SK-N-SH treated with all-trans-retinoic acid at 6 μM for 48 hours (cell line): ENCODE data around the gene CELSR3.

Source experiments
- ATAC-seq: fragments of 200-7000 bp; cut with Tn5 transposase; 3 replicates; pipeline ENCODE4 v1.9.1; 2020; ENCODE audit warnings: mild to moderate bottlenecking, moderate library complexity
- ARNTL ChIP-seq: fragments of 450-650 bp; formaldehyde crosslinking; IDR thresholded peaks from 2 replicates; pipeline ENCODE4 v1.5.0; 2020; ENCODE audit warnings: low read depth, mild to moderate bottlenecking, moderate library complexity, borderline replicate concordance
- BACH2 ChIP-seq: fragments of 250-450 bp; sonication (Bioruptor Pico); IDR thresholded peaks from 2 replicates; pipeline ENCODE4 v1.9.0; 2021; ENCODE audit warnings: mild to moderate bottlenecking, borderline replicate concordance
- CREB5 ChIP-seq: fragments of 250-450 bp; sonication (Bioruptor Pico); IDR thresholded peaks from 2 replicates; pipeline ENCODE4 v1.5.1; 2020; ENCODE audit warnings: low read depth, mild to moderate bottlenecking, moderate library complexity
- CSDC2 ChIP-seq: fragments of 250-450 bp; sonication (Bioruptor Pico); IDR thresholded peaks from 2 replicates; pipeline ENCODE4 v1.5.0; 2020; ENCODE audit warnings: mild to moderate bottlenecking, moderate library complexity
- CSRNP3 ChIP-seq: fragments of 250-450 bp; sonication (Bioruptor Pico); IDR thresholded peaks from 2 replicates; pipeline ENCODE4 v1.5.1; 2021; ENCODE audit warnings: mild to moderate bottlenecking, moderate library complexity
- ESRRG ChIP-seq: fragments of 250-450 bp; sonication (Bioruptor Pico); IDR thresholded peaks from 2 replicates; pipeline ENCODE4 v1.6.1; 2021; ENCODE audit warnings: mild to moderate bottlenecking
- GLIS3 ChIP-seq: fragments of 250-450 bp; sonication (Bioruptor Pico); IDR thresholded peaks from 2 replicates; pipeline ENCODE4 v1.5.0; 2020; ENCODE audit warnings: mild to moderate bottlenecking, moderate library complexity
- ISL1 ChIP-seq: fragments of 250-450 bp; sonication (Bioruptor Pico); IDR thresholded peaks from 2 replicates; pipeline ENCODE4 v2.1.2; 2022; ENCODE audit warnings: mild to moderate bottlenecking, moderate library complexity
- OSR1 ChIP-seq: fragments of 250-450 bp; sonication (Bioruptor Pico); IDR thresholded peaks from 2 replicates; pipeline ENCODE4 v1.8.0; 2022; ENCODE audit warnings: moderate library complexity, mild to moderate bottlenecking, inconsistent platforms
- PATZ1 ChIP-seq: fragments of 250-450 bp; sonication (Bioruptor Pico); IDR thresholded peaks from 2 replicates; pipeline ENCODE4 v1.8.0; 2020; ENCODE audit warnings: mild to moderate bottlenecking, moderate library complexity, borderline replicate concordance
- POU6F1 ChIP-seq: fragments of 250-450 bp; sonication (Bioruptor Pico); IDR thresholded peaks from 2 replicates; pipeline ENCODE4 v1.8.0; 2021; ENCODE audit warnings: low read depth, mild to moderate bottlenecking, moderate library complexity, borderline replicate concordance
- PPARA ChIP-seq: fragments of 250-450 bp; sonication (Bioruptor Pico); IDR thresholded peaks from 2 replicates; pipeline ENCODE4 v1.5.0; 2020; ENCODE audit warnings: mild to moderate bottlenecking, borderline replicate concordance
- SNAI2 ChIP-seq: fragments of 250-450 bp; sonication (Bioruptor Pico); IDR thresholded peaks from 2 replicates; pipeline ENCODE4 v1.5.0; 2020; ENCODE audit warnings: mild to moderate bottlenecking, moderate library complexity
- TCF4 ChIP-seq: fragments of 250-450 bp; sonication (Bioruptor Pico); IDR thresholded peaks from 2 replicates; pipeline ENCODE4 v1.8.0; 2021; ENCODE audit warnings: mild to moderate bottlenecking, moderate library complexity, borderline replicate concordance
- TOX ChIP-seq: fragments of 250-450 bp; sonication (Bioruptor Pico); IDR thresholded peaks from 2 replicates; pipeline ENCODE4 v1.8.0; 2021; ENCODE audit warnings: mild to moderate bottlenecking, moderate library complexity, borderline replicate concordance
- TSHZ2 ChIP-seq: fragments of 250-450 bp; sonication (Bioruptor Pico); IDR thresholded peaks from 2 replicates; pipeline ENCODE4 v1.5.0; 2020; ENCODE audit warnings: mild to moderate bottlenecking, moderate library complexity
- ZC3H10 ChIP-seq: fragments of 250-450 bp; sonication (Bioruptor Pico); IDR thresholded peaks from 2 replicates; pipeline ENCODE4 v1.5.1; 2021; ENCODE audit warnings: mild to moderate bottlenecking, moderate library complexity
- ZFP3 ChIP-seq: fragments of 250-450 bp; sonication (Bioruptor Pico); IDR thresholded peaks from 2 replicates; pipeline ENCODE4 v1.5.0; 2020; ENCODE audit warnings: mild to moderate bottlenecking, moderate library complexity
- ZFP30 ChIP-seq: fragments of 450-650 bp; formaldehyde crosslinking; IDR thresholded peaks from 2 replicates; pipeline ENCODE4 v1.5.0; 2022; ENCODE audit warnings: mild to moderate bottlenecking, moderate library complexity
- ZNF70 ChIP-seq: fragments of 450-650 bp; formaldehyde crosslinking; IDR thresholded peaks from 2 replicates; pipeline ENCODE4 v1.5.0; 2020; ENCODE audit warnings: mild to moderate bottlenecking, moderate library complexity
- ZNF8 ChIP-seq: fragments of 450-650 bp; formaldehyde crosslinking; IDR thresholded peaks from 2 replicates; pipeline ENCODE4 v1.5.0; 2020; ENCODE audit warnings: mild to moderate bottlenecking, moderate library complexity

The CELSR3 gene

GRCh38 chr3:48652923-48653715, 9.6 kb downstream of the CELSR3 start:
- TF ChIP-seq GLIS3 (no peak), SNAI2 (CRISPR knock-in tag) (no peak), PPARA (CRISPR knock-in tag) (no peak), ZC3H10 (CRISPR knock-in tag) (no peak), ISL1 (CRISPR knock-in tag) (no peak), ZFP3 (no peak), TSHZ2 (CRISPR knock-in tag) (no peak), ZNF70 (CRISPR knock-in tag) (no peak), PATZ1 (CRISPR knock-in tag) (no peak), TCF4 (CRISPR knock-in tag) (no peak), TOX (no peak), CSRNP3 (no peak), CREB5 (no peak), ARNTL (no peak), ESRRG (CRISPR knock-in tag) (no peak), POU6F1 (no peak), OSR1 (CRISPR knock-in tag) (no peak)
- ATAC-seq = no peak

GRCh38 chr3:48651771-48652170, 10.9 kb downstream of the CELSR3 start:
- TF ChIP-seq ZNF8 (CRISPR knock-in tag) (no peak), PATZ1 (CRISPR knock-in tag) (no peak), ZFP3 (no peak), ZC3H10 (CRISPR knock-in tag) (no peak), BACH2 (no peak), PPARA (CRISPR knock-in tag) (no peak), ISL1 (CRISPR knock-in tag) (no peak), ZFP30 (no peak), CSDC2 (CRISPR knock-in tag) (no peak)
- ATAC-seq = no peak
